Esophagus muscularis mucosa (tissue), 4 donors: ENCODE measurements around the gene TMPRSS2. TPM values are rescaled to one million over a fixed set of nuclear protein-coding genes. Genes with fewer than 3 reads are reported as not detected.

Experiments
- DNase-seq: peaks from one replicate; pipeline ENCODE4 v3.0.0-alpha.2; 2017; ENCODE audit errors: extremely low spot score
- H3K27ac ChIP-seq, 4 donors: fragments of 200-600 bp; sonication (generic); replicated peaks in 1 of 4; 1 replicate in 3 of 4; 2 replicates in 1 of 4; pipeline ENCODE4 v1.5.1; 2016 to 2019; ENCODE audit warnings: mild to moderate bottlenecking in 1 of 4
- H3K27me3 ChIP-seq, 4 donors: fragments of 200-600 bp; sonication (generic); one replicate each; pipeline versions ENCODE4 v1.5.1 to v1.6.0; 2016 to 2019
- H3K36me3 ChIP-seq, 4 donors: fragments of 200-600 bp; sonication (generic); one replicate each; pipeline ENCODE4 v1.5.1; 2016 to 2019
- H3K4me1 ChIP-seq, 4 donors: fragments of 200-600 bp; sonication (generic); one replicate each; pipeline ENCODE4 v1.5.1; 2016 to 2019
- H3K4me3 ChIP-seq, 4 donors: fragments of 200-600 bp; sonication (generic); 1 replicate in 2 of 4; 2 replicates in 2 of 4; pipeline ENCODE4 v1.5.1; 2016 to 2019; ENCODE audit warnings: mild to moderate bottlenecking in 4 of 4, moderate library complexity in 1 of 4
- H3K9me3 ChIP-seq, 4 donors: fragments of 200-600 bp; sonication (generic); 1 replicate in 3 of 4; 2 replicates in 1 of 4; pipeline ENCODE4 v1.5.1; 2016 to 2019
- EP300 ChIP-seq: sonication (generic); formaldehyde crosslinking; IDR thresholded peaks from one replicate; pipeline ENCODE4 v1.6.1; 2017; ENCODE audit warnings: antibody characterized with exemption
- POLR2A ChIP-seq: fragments of 450-650 bp; IDR thresholded peaks from one replicate; pipeline ENCODE4 v1.6.1; 2017; ENCODE audit warnings: antibody characterized with exemption, moderate library complexity, mild to moderate bottlenecking, low read depth
- POLR2AphosphoS5 ChIP-seq, 2 donors: sonication (generic); formaldehyde crosslinking; IDR thresholded peaks; one replicate each; pipeline ENCODE4 v1.6.1; 2017; ENCODE audit warnings: antibody characterized with exemption in 2 of 2
- WGBS: methylation state at CpG from one replicate; pipeline ENCODE4 v1.1.5; 2018; 5-methylcytosine and 5-hydroxymethylcytosine counted together
- intact Hi-C: fragments of 100-400 bp; cut with DNase I; formaldehyde crosslinking; loops from one replicate; pipeline ENCODE4 v1.15.1; 2023
- total RNA-seq, 4 donors: library from RNA; depleted of rRNA; stranded (reverse); fragments of >200 nt; gene quantifications; one replicate each; pipeline versions ENCODE4 v1.1.0 to v1.2.1, GENCODE V29; 2016
- TF ChIP-seq, protein P1 (sequence below), 3 experiments: fragments of 200-600 bp in 2 of 3; fragments of 450-650 bp in 1 of 3; sonication (generic) in 2 of 3; IDR thresholded peaks; one replicate each; pipeline ENCODE4 v1.5.1; 2017 to 2019; ENCODE audit warnings: antibody characterized with exemption in 3 of 3, mild to moderate bottlenecking in 2 of 3, moderate library complexity in 1 of 3

Gene TMPRSS2
- total RNA-seq, 4 donors from 2014 or later: 0.13 to 0.86 (median 0.42) TPM; not detected in 1

DNA sequence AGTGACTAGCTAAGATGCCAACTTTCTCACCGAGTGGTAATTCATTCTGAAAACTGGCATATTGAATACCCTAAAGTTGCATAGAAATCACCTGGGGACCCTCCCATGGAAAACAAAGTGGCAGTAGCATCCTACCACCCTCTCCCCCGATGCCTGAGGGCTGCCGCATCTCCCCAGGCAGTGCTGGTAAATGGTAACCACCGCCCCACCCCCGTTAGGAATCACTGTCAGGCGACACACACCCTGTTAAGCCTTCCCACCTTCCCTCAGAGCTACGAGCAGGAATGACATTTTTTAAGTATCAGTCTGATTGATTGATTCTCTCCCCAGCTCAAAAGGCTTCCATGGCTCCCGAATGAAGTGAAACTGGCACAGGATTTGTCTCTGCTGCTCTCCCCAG lies 28.3 kb downstream of the TMPRSS2 start:
- Histone ChIP-seq H3K27me3 (peaks cover 0 to 47% (median 0%) of the 10 kb centered on the region in 4 donors), H3K27ac (no peak overlapping the region), H3K4me3 (no peak overlapping the region), H3K36me3 (no peaks in the 10 kb centered on the region), H3K9me3 (no peaks in the 10 kb centered on the region), H3K4me1 (no peaks in the 10 kb centered on the region)
- 58% methylated on average over 6 of the region's 8 CpGs for WGBS
- TF ChIP-seq EP300: no peak
- TF ChIP-seq, protein P1, sequence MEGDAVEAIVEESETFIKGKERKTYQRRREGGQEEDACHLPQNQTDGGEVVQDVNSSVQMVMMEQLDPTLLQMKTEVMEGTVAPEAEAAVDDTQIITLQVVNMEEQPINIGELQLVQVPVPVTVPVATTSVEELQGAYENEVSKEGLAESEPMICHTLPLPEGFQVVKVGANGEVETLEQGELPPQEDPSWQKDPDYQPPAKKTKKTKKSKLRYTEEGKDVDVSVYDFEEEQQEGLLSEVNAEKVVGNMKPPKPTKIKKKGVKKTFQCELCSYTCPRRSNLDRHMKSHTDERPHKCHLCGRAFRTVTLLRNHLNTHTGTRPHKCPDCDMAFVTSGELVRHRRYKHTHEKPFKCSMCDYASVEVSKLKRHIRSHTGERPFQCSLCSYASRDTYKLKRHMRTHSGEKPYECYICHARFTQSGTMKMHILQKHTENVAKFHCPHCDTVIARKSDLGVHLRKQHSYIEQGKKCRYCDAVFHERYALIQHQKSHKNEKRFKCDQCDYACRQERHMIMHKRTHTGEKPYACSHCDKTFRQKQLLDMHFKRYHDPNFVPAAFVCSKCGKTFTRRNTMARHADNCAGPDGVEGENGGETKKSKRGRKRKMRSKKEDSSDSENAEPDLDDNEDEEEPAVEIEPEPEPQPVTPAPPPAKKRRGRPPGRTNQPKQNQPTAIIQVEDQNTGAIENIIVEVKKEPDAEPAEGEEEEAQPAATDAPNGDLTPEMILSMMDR (IDR thresholded peaks at IDR 0.05): no peak
- no peak for TF ChIP-seq POLR2AphosphoS5 (IDR thresholded peaks at IDR 0.05)
- TF ChIP-seq POLR2A: no peak
- intact Hi-C loops: no loop called here
- no peak for DNase-seq

DNA sequence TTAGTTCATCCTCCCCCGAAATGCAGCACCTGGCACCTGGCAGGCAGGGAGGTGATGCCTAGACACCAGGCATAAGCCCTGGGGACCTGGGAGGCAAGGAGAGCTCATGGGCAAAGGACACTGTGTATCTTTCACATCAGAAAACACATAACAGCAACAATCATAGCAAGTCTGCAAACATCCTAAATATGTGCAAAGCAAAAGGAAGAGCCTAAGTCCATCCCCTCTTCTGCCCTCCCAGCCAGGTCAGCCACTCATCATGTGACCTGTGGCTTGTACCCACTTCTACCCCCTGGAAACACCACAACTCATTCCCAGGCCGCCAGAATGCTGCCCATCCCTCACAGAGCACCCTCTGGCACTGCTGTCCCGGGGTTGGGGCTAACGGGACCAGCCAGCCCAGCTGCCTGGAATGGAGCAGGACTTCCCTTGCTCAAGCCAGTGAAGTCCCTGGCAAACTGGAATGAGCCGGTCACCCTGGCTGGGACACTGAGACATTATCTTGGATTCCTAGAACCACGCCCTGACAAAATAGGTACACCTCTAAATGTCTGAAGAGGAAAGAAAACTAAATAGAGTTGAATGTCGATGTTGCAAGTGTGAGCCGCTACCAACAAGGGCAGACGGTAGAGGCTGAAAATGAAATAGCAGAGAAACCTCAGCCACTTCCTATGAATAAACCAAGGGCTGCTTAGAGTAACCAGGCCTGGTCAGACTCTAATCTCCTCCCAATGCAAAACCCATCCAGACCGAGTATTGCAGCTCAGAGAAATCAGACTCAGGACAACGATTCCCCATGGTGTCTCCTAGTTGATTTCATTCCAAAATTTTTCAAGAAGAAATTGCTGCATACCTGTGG lies 29.4 kb downstream of the TMPRSS2 start:
- WGBS: 84% methylated on average over 7 of the region's 11 CpGs
- Histone ChIP-seq H3K36me3 (no peaks in the 10 kb centered on the region), H3K9me3 (no peaks in the 10 kb centered on the region), H3K4me1 (no peaks in the 10 kb centered on the region), H3K27ac (no peak overlapping the region), H3K27me3 (peaks cover 0 to 40% (median 0%) of the 10 kb centered on the region in 4 donors), H3K4me3 (no peak overlapping the region)
- intact Hi-C loops: no loop called here
- no peak for DNase-seq
- TF ChIP-seq, protein P1 (IDR thresholded peaks at IDR 0.05): no peak
- no peak for TF ChIP-seq EP300
- TF ChIP-seq POLR2A: no peak
- no peak for TF ChIP-seq POLR2AphosphoS5 (IDR thresholded peaks at IDR 0.05)

DNA sequence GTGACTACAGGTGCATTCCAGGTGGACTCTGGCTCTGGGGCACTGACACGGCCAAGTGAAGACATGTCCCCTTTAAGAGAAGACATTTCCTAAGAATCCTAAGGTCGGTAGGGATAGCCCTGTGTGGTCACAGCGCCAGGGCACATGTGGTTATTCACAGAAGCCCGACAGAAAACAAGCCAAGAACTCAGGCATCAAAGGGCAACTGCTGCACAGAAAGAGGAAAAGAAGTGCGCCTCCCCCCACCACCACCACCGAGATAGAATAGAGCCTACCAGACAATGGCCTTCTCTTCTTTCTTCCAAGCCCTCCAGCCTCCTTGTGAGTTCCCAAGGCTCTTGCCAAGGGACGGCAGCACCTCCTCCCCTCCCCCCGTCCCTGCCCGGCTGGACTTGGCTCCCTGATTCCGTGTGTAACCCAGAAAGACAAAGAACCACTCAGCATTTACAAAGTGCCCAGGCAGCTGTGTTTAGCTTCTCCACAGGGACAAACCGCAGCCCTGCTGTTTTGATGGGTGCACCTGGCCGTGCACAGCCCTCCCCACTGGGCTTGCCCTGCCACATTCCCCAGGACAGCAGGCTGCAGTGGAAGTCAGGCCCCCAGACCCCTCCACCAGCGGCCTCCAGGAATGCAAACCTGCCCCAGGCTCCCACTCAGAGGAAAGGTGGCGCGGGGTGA lies 30.2 kb downstream of the TMPRSS2 start:
- WGBS: 16% methylated on average over 10 of the region's 15 CpGs
- no peak overlapping the region for H3K27ac ChIP-seq
- DNase-seq: no peak
- intact Hi-C loops: no loop called here
- no peak overlapping the region for H3K4me3 ChIP-seq
- TF ChIP-seq POLR2AphosphoS5 (IDR thresholded peaks at IDR 0.05): no peak
- no peak for TF ChIP-seq POLR2A
- TF ChIP-seq EP300: no peak
- TF ChIP-seq, protein P1 (IDR thresholded peaks at IDR 0.05): no peak
- no peaks in the 10 kb centered on the region for H3K9me3 ChIP-seq
- peaks cover 0 to 44% (median 0%) of the 10 kb centered on the region in 4 donors for H3K27me3 ChIP-seq
- no peaks in the 10 kb centered on the region for H3K4me1 ChIP-seq
- H3K36me3 ChIP-seq: no peaks in the 10 kb centered on the region

DNA sequence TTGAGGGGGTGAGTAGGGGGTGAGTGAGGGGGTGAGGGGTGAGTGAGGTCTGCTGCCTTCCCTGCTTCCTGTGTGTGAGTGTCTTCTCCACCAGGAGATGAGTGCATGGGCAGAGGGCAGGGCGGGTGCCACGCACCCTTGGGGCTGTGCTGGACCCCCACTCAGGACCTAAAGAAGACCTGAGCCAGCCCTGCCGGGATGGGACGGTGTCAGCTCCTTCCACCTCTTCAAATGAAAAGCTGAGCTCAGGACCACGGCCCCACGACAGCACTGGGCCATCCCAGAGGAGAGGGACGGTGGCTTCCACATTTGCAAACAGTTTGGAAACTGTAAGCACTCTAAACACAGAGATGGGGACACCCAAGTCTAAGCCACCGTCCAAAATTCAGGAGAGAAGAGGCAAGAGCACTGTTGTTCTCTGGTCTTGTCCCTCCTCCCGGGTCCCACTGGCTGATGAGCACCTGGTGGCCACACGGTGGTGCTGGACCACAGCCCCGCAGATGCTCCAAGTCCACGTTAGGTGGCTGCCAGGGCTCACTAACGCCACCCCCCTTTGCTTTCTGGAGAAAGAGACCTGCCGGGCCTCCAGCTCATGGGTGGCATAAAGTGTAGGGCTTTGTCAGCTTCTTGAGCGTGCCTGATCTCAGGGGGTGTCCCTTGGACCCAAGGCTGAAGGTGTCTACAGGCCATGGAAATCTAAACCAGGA lies 32.1 kb downstream of the TMPRSS2 start:
- Histone ChIP-seq H3K27me3 (peaks cover 0 to 52% (median 0%) of the 10 kb centered on the region in 4 donors), H3K9me3 (no peaks in the 10 kb centered on the region), H3K4me1 (no peaks in the 10 kb centered on the region), H3K4me3 (no peak overlapping the region), H3K27ac (no peak overlapping the region), H3K36me3 (no peaks in the 10 kb centered on the region)
- intact Hi-C loops: no loop called here
- WGBS: 91% methylated on average over 11 of the region's 15 CpGs
- TF ChIP-seq, protein P1 (IDR thresholded peaks at IDR 0.05): no peak
- TF ChIP-seq POLR2AphosphoS5 (IDR thresholded peaks at IDR 0.05): no peak
- TF ChIP-seq POLR2A: no peak
- TF ChIP-seq EP300: no peak
- no peak for DNase-seq
